Neuronal stem cell (in vitro differentiated cells): ENCODE data around the gene ARHGEF33.

Source experiments
- DNase-seq: peaks from one replicate; pipeline ENCODE4 v3.0.0-alpha.2; 2013; ENCODE audit warnings: low spot score
- H2AFZ ChIP-seq: one replicate; pipeline ENCODE4 v1.6.1; 2013; ENCODE audit warnings: mild to moderate bottlenecking, low read length, inconsistent platforms
- H2AK5ac ChIP-seq: 2 replicates; pipeline ENCODE4 v1.6.1; 2013; ENCODE audit warnings: low read depth, mild to moderate bottlenecking, inconsistent platforms, low read length, moderate library complexity, mixed read lengths
- H2BK120ac ChIP-seq: 2 replicates; pipeline ENCODE4 v1.6.1; 2013; ENCODE audit warnings: low read depth, mild to moderate bottlenecking, inconsistent platforms, low read length, moderate library complexity, mixed read lengths
- H2BK12ac ChIP-seq: one replicate; pipeline ENCODE4 v1.6.1; 2013; ENCODE audit warnings: low read length, inconsistent platforms
- H2BK15ac ChIP-seq: 2 replicates; pipeline ENCODE4 v1.6.1; 2013; ENCODE audit warnings: mild to moderate bottlenecking, low read length, inconsistent platforms, mixed read lengths
- H2BK5ac ChIP-seq: one replicate; pipeline ENCODE4 v1.6.1; 2013; ENCODE audit warnings: inconsistent platforms, mild to moderate bottlenecking, low read length, moderate library complexity
- H3K14ac ChIP-seq: one replicate; pipeline ENCODE4 v1.6.1; 2013; ENCODE audit warnings: low read length, inconsistent platforms
- H3K18ac ChIP-seq: 2 replicates; pipeline ENCODE4 v1.6.1; 2013; ENCODE audit warnings: low read length, inconsistent platforms
- H3K23ac ChIP-seq: 2 replicates; pipeline ENCODE4 v1.6.1; 2013; ENCODE audit warnings: low read depth, mild to moderate bottlenecking, mixed read lengths, low read length, inconsistent platforms; ENCODE audit not compliant: poor library complexity
- H3K27ac ChIP-seq: replicated peaks from 3 replicates; pipeline ENCODE4 v1.5.1; 2013; ENCODE audit warnings: low read length, inconsistent platforms
- H3K27me3 ChIP-seq, 3 experiments: 2 replicates each; pipeline ENCODE4 v1.6.1; 2013; ENCODE audit warnings: low read length in 3 of 3, mild to moderate bottlenecking in 2 of 3, inconsistent platforms in 1 of 3, low read depth in 1 of 3, mixed read lengths in 1 of 3, moderate library complexity in 1 of 3; ENCODE audit not compliant: control insufficient read depth in 3 of 3, insufficient read depth in 3 of 3
- H3K36me3 ChIP-seq, 2 donors: replicated peaks in 1 of 2; 2 replicates each; pipeline ENCODE4 v1.6.1; 2013; ENCODE audit warnings: low read length in 2 of 2; ENCODE audit not compliant: control insufficient read depth in 2 of 2, insufficient read depth in 2 of 2
- H3K4ac ChIP-seq: 2 replicates; pipeline ENCODE4 v1.6.1; 2013; ENCODE audit warnings: inconsistent platforms, mild to moderate bottlenecking, low read length, moderate library complexity
- H3K4me1 ChIP-seq, 2 donors: 1 replicate in 1 of 2; 2 replicates in 1 of 2; pipeline ENCODE4 v1.6.1; 2013; ENCODE audit warnings: low read length in 2 of 2, low read depth in 1 of 2; ENCODE audit not compliant: control insufficient read depth in 2 of 2, insufficient read depth in 1 of 2
- H3K4me2 ChIP-seq: one replicate; pipeline ENCODE4 v1.6.1; 2013; ENCODE audit warnings: mild to moderate bottlenecking, low read length, inconsistent platforms; ENCODE audit not compliant: insufficient read depth, poor library complexity, severe bottlenecking
- H3K4me3 ChIP-seq, 2 donors: 2 replicates each; pipeline ENCODE4 v1.5.1; 2013; ENCODE audit warnings: low read length in 2 of 2, mild to moderate bottlenecking in 2 of 2, inconsistent platforms in 1 of 2, moderate library complexity in 1 of 2
- H3K79me1 ChIP-seq: one replicate; pipeline ENCODE4 v1.6.1; 2013; ENCODE audit warnings: low read depth, mild to moderate bottlenecking, inconsistent platforms, low read length, moderate library complexity
- H3K9ac ChIP-seq: one replicate; pipeline ENCODE4 v1.6.1; 2013; ENCODE audit warnings: mild to moderate bottlenecking, low read depth, low read length, inconsistent platforms; ENCODE audit not compliant: poor library complexity
- H3K9me3 ChIP-seq, 2 donors: replicated peaks in 1 of 2; 2 replicates each; pipeline versions ENCODE3 to v1.6.1; 2013; ENCODE audit warnings: low read length in 2 of 2, mild to moderate bottlenecking in 2 of 2, inconsistent platforms in 1 of 2, low read depth in 1 of 2, mixed read lengths in 1 of 2, moderate library complexity in 1 of 2; ENCODE audit not compliant: control insufficient read depth in 2 of 2, insufficient read depth in 1 of 2
- H4K8ac ChIP-seq: one replicate; pipeline ENCODE4 v1.6.1; 2013; ENCODE audit warnings: low read depth, mild to moderate bottlenecking, inconsistent platforms, low read length, moderate library complexity
- H4K91ac ChIP-seq: one replicate; pipeline ENCODE4 v1.6.1; 2013; ENCODE audit warnings: low read length, low read depth, mild to moderate bottlenecking, inconsistent platforms; ENCODE audit not compliant: poor library complexity
- WGBS, 2 donors: extraction: QIAGEN DNeasy Blood & Tissue Kit; methylation state at CpG; one replicate each; pipeline ENCODE4 v1.1.7; 2013; ENCODE audit warnings: missing lambda C conversion rate in 2 of 2, mixed read lengths in 1 of 2; ENCODE audit not compliant: insufficient read length in 2 of 2, insufficient replicate concordance in 1 of 2; ENCODE audit errors: extremely low coverage in 2 of 2; 5-methylcytosine and 5-hydroxymethylcytosine counted together

ARHGEF33 gene

GRCh38 chr2:38945372-38945771 is 55.7 kb downstream of the ARHGEF33 start:
- Histone ChIP-seq H2BK5ac (no peak overlapping the region), H2AK5ac (no peak overlapping the region), H4K8ac (no peak overlapping the region), H3K4ac (no peak overlapping the region), H2BK15ac (no peak overlapping the region), H3K4me1 (peaks cover 2 to 14% of the 10 kb centered on the region in 2 donors), H2AFZ (peak overlapping the region; percentile 67), H3K4me2 (no peak overlapping the region), H3K14ac (no peak overlapping the region), H3K79me1 (no peaks in the 10 kb centered on the region), H3K27me3 (no peaks in the 10 kb centered on the region), H3K9ac (no peak overlapping the region), H3K36me3 (no peaks in the 10 kb centered on the region), H3K4me3 (no peak overlapping the region), H2BK120ac (no peak overlapping the region), H4K91ac (no peak overlapping the region), H2BK12ac (no peak overlapping the region), H3K23ac (no peak overlapping the region), H3K18ac (no peak overlapping the region), H3K9me3 (no peaks in the 10 kb centered on the region), H3K27ac (no peak overlapping the region)
- WGBS, 2 donors: no CpG with 5 or more reads among the region's 4 CpGs
- no peak for DNase-seq

- no CpG with 5 or more reads among the region's 5 CpGs for WGBS, 2 donors
- Histone ChIP-seq H2AFZ (peak overlapping the region; percentile 67), H3K36me3 (no peaks in the 10 kb centered on the region), H3K23ac (no peak overlapping the region), H3K4me1 (peaks cover 2 to 14% of the 10 kb centered on the region in 2 donors), H4K91ac (no peak overlapping the region), H4K8ac (no peak overlapping the region), H2BK5ac (no peak overlapping the region), H2BK12ac (no peak overlapping the region), H2BK120ac (no peak overlapping the region), H3K18ac (no peak overlapping the region), H3K4me3 (no peak overlapping the region), H3K27me3 (no peaks in the 10 kb centered on the region), H3K9ac (no peak overlapping the region), H3K4ac (no peak overlapping the region), H3K79me1 (no peaks in the 10 kb centered on the region), H3K27ac (no peak overlapping the region), H3K9me3 (no peaks in the 10 kb centered on the region), H3K14ac (no peak overlapping the region), H2BK15ac (no peak overlapping the region), H2AK5ac (no peak overlapping the region), H3K4me2 (no peak overlapping the region)
- DNase-seq: no peak
Observed at GRCh38 chr2:38945911-38946310, 56.2 kb downstream of the ARHGEF33 start.

DNA sequence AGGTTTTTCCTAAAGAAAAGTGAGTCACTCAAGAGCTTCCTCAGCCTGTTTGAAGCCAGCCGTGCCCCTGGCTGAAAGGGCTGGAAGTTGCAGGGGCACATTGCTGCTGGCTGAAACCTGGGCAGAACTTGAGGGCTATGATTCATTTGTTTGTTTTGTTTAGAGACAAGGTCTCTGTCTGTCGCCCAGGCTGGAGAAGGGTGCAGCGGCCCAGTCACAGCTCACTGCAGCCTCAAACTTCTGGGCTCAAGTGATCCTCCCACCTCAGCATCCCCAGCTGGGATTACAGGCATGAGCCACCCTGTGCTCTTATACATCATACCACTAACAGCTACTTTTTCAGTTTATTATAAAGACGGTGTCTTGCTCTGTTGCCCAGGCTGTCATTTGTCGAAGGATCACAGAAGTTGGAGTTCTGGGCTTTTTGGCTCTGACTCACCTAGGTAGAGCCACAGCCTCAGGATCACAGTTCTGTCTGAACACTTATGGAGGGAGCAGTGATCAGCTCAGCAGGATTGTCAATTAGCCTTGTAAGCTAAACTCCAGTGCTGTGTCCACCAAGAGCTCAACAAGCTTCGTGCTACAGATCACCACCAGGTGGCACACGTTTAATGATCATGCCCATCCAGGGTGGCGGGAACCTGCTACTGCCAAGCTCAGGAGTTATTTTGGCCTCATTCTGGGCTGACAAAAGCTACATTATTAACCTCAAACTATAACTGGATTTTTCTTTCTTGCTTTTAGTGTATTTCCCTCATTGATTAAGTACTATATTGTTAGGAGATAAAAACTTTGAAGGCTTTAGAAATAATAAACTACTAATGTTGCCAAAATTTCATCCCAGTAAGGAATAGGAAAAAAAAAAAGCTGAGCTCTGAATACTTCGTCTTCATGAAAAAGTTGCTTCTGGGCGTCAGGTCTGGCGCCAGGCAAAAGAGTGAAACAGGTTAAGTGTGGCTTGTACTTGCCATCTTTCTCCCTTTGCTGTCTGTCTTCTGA is 57.9 kb downstream of the ARHGEF33 start:
- no peak overlapping the region for H4K8ac ChIP-seq
- H3K14ac ChIP-seq: no peak overlapping the region
- no peak overlapping the region for H2BK15ac ChIP-seq
- no peak overlapping the region for H4K91ac ChIP-seq
- H2AFZ ChIP-seq: peak overlapping the region; percentile 52
- no peak overlapping the region for H3K4me3 ChIP-seq
- H2BK120ac ChIP-seq: no peak overlapping the region
- no peak overlapping the region for H2BK5ac ChIP-seq
- H2BK12ac ChIP-seq: no peak overlapping the region
- H3K18ac ChIP-seq: no peak overlapping the region
- peak; percentile 59 for DNase-seq
- H2AK5ac ChIP-seq: no peak overlapping the region
- H3K23ac ChIP-seq: no peak overlapping the region
- H3K9me3 ChIP-seq: no peaks in the 10 kb centered on the region
- no CpG with 5 or more reads among the region's 11 CpGs for WGBS, 2 donors
- H3K36me3 ChIP-seq: no peaks in the 10 kb centered on the region
- H3K4me2 ChIP-seq: no peak overlapping the region
- no peak overlapping the region for H3K27ac ChIP-seq
- H3K9ac ChIP-seq: no peak overlapping the region
- H3K4ac ChIP-seq: no peak overlapping the region
- peaks cover 2 to 14% of the 10 kb centered on the region in 2 donors for H3K4me1 ChIP-seq
- no peaks in the 10 kb centered on the region for H3K27me3 ChIP-seq
- no peaks in the 10 kb centered on the region for H3K79me1 ChIP-seq

DNA sequence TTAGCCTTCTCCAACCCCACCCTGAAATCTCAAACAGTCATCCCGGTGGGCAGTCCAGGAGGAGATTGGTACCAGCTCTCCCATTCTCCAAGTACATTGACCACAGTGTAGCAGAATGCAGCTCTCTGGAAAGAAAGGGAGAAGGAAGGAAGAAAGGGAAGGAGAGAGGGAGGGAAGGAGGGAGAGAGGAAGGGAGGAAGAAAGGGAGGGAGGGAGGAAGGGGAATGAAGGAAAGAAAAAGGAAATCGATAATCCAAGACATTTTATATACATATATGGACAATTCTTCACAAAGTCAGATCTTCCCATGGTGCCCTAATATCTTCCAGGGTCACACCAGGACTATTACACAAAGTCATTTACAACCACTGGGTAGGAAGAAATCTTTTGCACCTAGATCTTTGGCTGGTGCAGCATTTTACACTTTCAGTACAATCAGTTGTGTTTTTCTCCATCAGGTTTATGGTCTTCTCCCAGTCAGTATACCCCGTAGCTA is 58.8 kb downstream of the ARHGEF33 start:
- Histone ChIP-seq H2BK12ac (no peak overlapping the region), H3K27me3 (no peaks in the 10 kb centered on the region), H3K4me3 (no peak overlapping the region), H3K23ac (no peak overlapping the region), H3K18ac (no peak overlapping the region), H3K79me1 (no peaks in the 10 kb centered on the region), H2AK5ac (no peak overlapping the region), H4K91ac (no peak overlapping the region), H3K14ac (no peak overlapping the region), H2BK15ac (no peak overlapping the region), H3K4me2 (no peak overlapping the region), H3K36me3 (no peaks in the 10 kb centered on the region), H4K8ac (no peak overlapping the region), H3K27ac (no peak overlapping the region), H2BK5ac (no peak overlapping the region), H3K4ac (no peak overlapping the region), H3K4me1 (peaks cover 2 to 14% of the 10 kb centered on the region in 2 donors), H3K9me3 (no peaks in the 10 kb centered on the region), H3K9ac (no peak overlapping the region), H2BK120ac (no peak overlapping the region), H2AFZ (no peak overlapping the region)
- whole genome bisulfite sequencing, 2 donors: no CpG with 5 or more reads among the region's 3 CpGs
- DNase-seq: no peak
